ENCODE data around the gene KANK4.

Gene KANK4

DNA sequence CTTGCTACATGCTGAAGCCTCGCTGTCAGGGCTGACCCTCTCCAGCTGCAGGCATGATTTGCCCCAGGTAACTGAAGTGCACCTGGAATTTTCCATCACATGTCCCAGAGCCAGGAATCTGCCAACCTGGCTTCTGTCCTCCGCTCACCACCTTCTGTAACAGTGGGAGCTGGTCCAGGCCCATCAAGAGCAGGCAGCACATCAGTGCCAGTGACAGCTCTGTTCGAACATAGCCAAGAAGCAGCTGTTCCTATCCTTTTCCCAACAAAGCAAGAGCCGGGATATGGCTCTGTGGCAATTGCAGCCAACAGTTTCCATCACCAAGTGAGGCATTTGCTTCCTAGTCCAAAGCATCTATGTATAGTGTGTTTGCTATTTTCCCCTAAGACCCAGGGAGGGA, 42.2 kb upstream of the KANK4 start:
- TF ChIP-seq EZH2phosphoT487 (IDR thresholded peaks at IDR 0.05; ENCODE audit: borderline replicate concordance) (no peak), CTCF (conservative IDR thresholded peaks at IDR 0.05; ENCODE audit: low read length) (no peak)
- Histone ChIP-seq H4K20me1 (ENCODE audit: insufficient read depth, low read length, poor library complexity, severe bottlenecking) (no peaks in the 10 kb centered on the region), H3K36me3 (ENCODE audit: insufficient read depth, low read length) (no peaks in the 10 kb centered on the region), H3K9ac (ENCODE audit: low read depth, low read length, poor library complexity, severe bottlenecking) (no peak overlapping the region), H3F3A (ENCODE audit: low read depth) (no peaks in the 10 kb centered on the region), H3K4me3 (ENCODE audit: low read length, poor library complexity, severe bottlenecking) (no peak overlapping the region), H2AFZ (ENCODE audit: low read length) (no peak overlapping the region), H3K79me2 (ENCODE audit: insufficient read depth, low read length) (no peaks in the 10 kb centered on the region), H3K4me2 (ENCODE audit: low read depth, low read length, poor library complexity, severe bottlenecking) (no peak overlapping the region), H3K27me3 (ENCODE audit: insufficient read depth, low read length, poor library complexity, severe bottlenecking) (no peaks in the 10 kb centered on the region), H3K4me1 (ENCODE audit: insufficient read depth, low read length, poor library complexity, severe bottlenecking) (no peaks in the 10 kb centered on the region), H3K9me3 (ENCODE audit: insufficient read depth, low read depth, low read length) (no peaks in the 10 kb centered on the region), H3K9me2 (replicated peaks; ENCODE audit: low read depth, low read length) (no peaks in the 10 kb centered on the region)

GRCh38 chr1:62358665-62359373, 39.6 kb upstream of the KANK4 start:
- no peaks in the 10 kb centered on the region for H3K27me3 ChIP-seq (ENCODE audit: insufficient read depth, low read length, poor library complexity, severe bottlenecking)
- no peaks in the 10 kb centered on the region for H3K9me3 ChIP-seq (ENCODE audit: insufficient read depth, low read depth, low read length)
- no peaks in the 10 kb centered on the region for H3K36me3 ChIP-seq (ENCODE audit: insufficient read depth, low read length)
- H3K9me2 ChIP-seq (replicated peaks; ENCODE audit: low read depth, low read length) = no peaks in the 10 kb centered on the region
- no peak for TF ChIP-seq CTCF (conservative IDR thresholded peaks at IDR 0.05; ENCODE audit: low read length)
- TF ChIP-seq EZH2phosphoT487 (IDR thresholded peaks at IDR 0.05; ENCODE audit: borderline replicate concordance) = no peak
- H3K4me2 ChIP-seq (ENCODE audit: low read depth, low read length, poor library complexity, severe bottlenecking) = no peak overlapping the region
- no peak overlapping the region for H3K9ac ChIP-seq (ENCODE audit: low read depth, low read length, poor library complexity, severe bottlenecking)
- H2AFZ ChIP-seq (ENCODE audit: low read length) = no peak overlapping the region
- H3K79me2 ChIP-seq (ENCODE audit: insufficient read depth, low read length) = no peaks in the 10 kb centered on the region
- H3F3A ChIP-seq (ENCODE audit: low read depth) = no peaks in the 10 kb centered on the region
- no peaks in the 10 kb centered on the region for H4K20me1 ChIP-seq (ENCODE audit: insufficient read depth, low read length, poor library complexity, severe bottlenecking)
- H3K4me1 ChIP-seq (ENCODE audit: insufficient read depth, low read length, poor library complexity, severe bottlenecking) = no peaks in the 10 kb centered on the region
- H3K4me3 ChIP-seq (ENCODE audit: low read length, poor library complexity, severe bottlenecking) = no peak overlapping the region

DNA sequence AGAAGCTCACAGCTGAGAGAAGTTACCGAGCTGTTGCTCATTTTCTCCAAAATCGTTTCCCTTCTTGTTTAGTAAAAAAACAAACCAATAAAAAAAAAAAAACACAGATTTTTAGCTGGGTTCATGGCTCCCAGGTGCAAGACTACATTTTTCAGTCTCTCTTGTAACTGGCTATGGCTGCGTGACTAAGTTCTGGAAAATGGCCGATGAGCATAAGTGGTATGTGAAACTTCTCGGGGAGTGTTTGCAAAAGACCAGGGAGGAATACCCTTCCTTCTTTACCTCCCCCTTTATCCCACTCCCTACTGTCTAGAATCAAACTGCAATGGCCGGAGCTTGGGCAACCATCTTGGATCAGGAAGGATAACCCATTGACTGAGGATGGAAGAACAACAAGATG, 38.7 kb upstream of the KANK4 start:
- H3K9me2 ChIP-seq (replicated peaks; ENCODE audit: low read depth, low read length) = no peaks in the 10 kb centered on the region

More for the DNA sequence above, 38.7 kb upstream of the KANK4 start:
- no peaks in the 10 kb centered on the region for H3K79me2 ChIP-seq (ENCODE audit: insufficient read depth, low read length)
- H3K9me3 ChIP-seq (ENCODE audit: insufficient read depth, low read depth, low read length) = no peaks in the 10 kb centered on the region
- H3K9ac ChIP-seq (ENCODE audit: low read depth, low read length, poor library complexity, severe bottlenecking) = no peak overlapping the region
- no peak for TF ChIP-seq EZH2phosphoT487 (IDR thresholded peaks at IDR 0.05; ENCODE audit: borderline replicate concordance)
- no peak for TF ChIP-seq CTCF (conservative IDR thresholded peaks at IDR 0.05; ENCODE audit: low read length)
- H3K4me2 ChIP-seq (ENCODE audit: low read depth, low read length, poor library complexity, severe bottlenecking) = no peak overlapping the region
- H2AFZ ChIP-seq (ENCODE audit: low read length) = no peak overlapping the region
- H3K27me3 ChIP-seq (ENCODE audit: insufficient read depth, low read length, poor library complexity, severe bottlenecking) = no peaks in the 10 kb centered on the region
- no peaks in the 10 kb centered on the region for H3F3A ChIP-seq (ENCODE audit: low read depth)
- no peaks in the 10 kb centered on the region for H3K36me3 ChIP-seq (ENCODE audit: insufficient read depth, low read length)
- H3K4me3 ChIP-seq (ENCODE audit: low read length, poor library complexity, severe bottlenecking) = no peak overlapping the region
- no peaks in the 10 kb centered on the region for H4K20me1 ChIP-seq (ENCODE audit: insufficient read depth, low read length, poor library complexity, severe bottlenecking)
- H3K4me1 ChIP-seq (ENCODE audit: insufficient read depth, low read length, poor library complexity, severe bottlenecking) = no peaks in the 10 kb centered on the region

Data from Loucy (cell line).